ENCODE results near the gene HDDC3.

Gene HDDC3

DNA sequence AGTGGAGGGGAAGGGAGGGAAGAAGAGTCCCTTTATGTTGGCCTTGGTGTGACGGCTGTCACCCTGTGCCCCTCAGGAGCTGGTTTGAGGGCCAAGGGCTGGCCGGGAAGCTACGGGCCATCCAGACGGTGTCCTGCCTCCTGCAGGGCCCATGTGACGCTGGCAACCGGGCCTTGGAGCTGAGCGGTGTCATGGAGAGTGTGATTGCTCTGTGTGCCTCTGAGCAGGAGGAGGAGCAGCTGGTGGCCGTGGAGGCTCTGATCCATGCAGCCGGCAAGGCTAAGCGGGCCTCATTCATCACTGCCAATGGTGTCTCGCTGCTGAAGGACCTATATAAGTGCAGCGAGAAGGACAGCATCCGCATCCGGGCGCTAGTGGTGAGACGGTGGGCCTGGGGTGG is 14.2 kb upstream of the HDDC3 start:
- peaks cover 3 to 12% of the 10 kb centered on the region in 2 donors for H3K4me1 ChIP-seq (ENCODE audit: control insufficient read depth in 2 of 2, insufficient read depth in 2 of 2, low read length in 2 of 2)
- H3K36me3 ChIP-seq (ENCODE audit: control insufficient read depth in 2 of 2, insufficient read depth in 2 of 2, low read length in 2 of 2): peaks cover 54 to 75% of the 10 kb centered on the region in 2 donors
- H3K9me3 ChIP-seq (ENCODE audit: control insufficient read depth in 2 of 2, low read length in 2 of 2): no peaks in the 10 kb centered on the region
- no peak overlapping the region for H3K4me3 ChIP-seq (ENCODE audit: low read length in 2 of 2)
- no peaks in the 10 kb centered on the region for H3K27me3 ChIP-seq (ENCODE audit: control insufficient read depth in 2 of 2, insufficient read depth in 2 of 2, low read length in 2 of 2)
- H3K9ac ChIP-seq (ENCODE audit: low read depth in 1 of 2, low read length in 2 of 2): no peak overlapping the region
- H3K27ac ChIP-seq (ENCODE audit: low read depth in 2 of 2, low read length in 2 of 2): no peak overlapping the region

- no peak overlapping the region for H3K27ac ChIP-seq (ENCODE audit: low read depth in 2 of 2, low read length in 2 of 2)
- peaks cover 3 to 11% of the 10 kb centered on the region in 2 donors for H3K4me1 ChIP-seq (ENCODE audit: control insufficient read depth in 2 of 2, insufficient read depth in 2 of 2, low read length in 2 of 2)
- H3K9me3 ChIP-seq (ENCODE audit: control insufficient read depth in 2 of 2, low read length in 2 of 2): no peaks in the 10 kb centered on the region
- H3K27me3 ChIP-seq (ENCODE audit: control insufficient read depth in 2 of 2, insufficient read depth in 2 of 2, low read length in 2 of 2): no peaks in the 10 kb centered on the region
- no peak overlapping the region for H3K4me3 ChIP-seq (ENCODE audit: low read length in 2 of 2)
- H3K9ac ChIP-seq (ENCODE audit: low read depth in 1 of 2, low read length in 2 of 2): no peak overlapping the region
- peaks cover 60 to 73% of the 10 kb centered on the region in 2 donors for H3K36me3 ChIP-seq (ENCODE audit: control insufficient read depth in 2 of 2, insufficient read depth in 2 of 2, low read length in 2 of 2)
Measured at GRCh38 chr15:90945091-90945490, 12.7 kb upstream of the HDDC3 start.

- H3K27ac ChIP-seq (ENCODE audit: low read depth in 2 of 2, low read length in 2 of 2): no peak overlapping the region
- no peak overlapping the region for H3K4me3 ChIP-seq (ENCODE audit: low read length in 2 of 2)
- H3K4me1 ChIP-seq (ENCODE audit: control insufficient read depth in 2 of 2, insufficient read depth in 2 of 2, low read length in 2 of 2): no peaks in the 10 kb centered on the region
- H3K9ac ChIP-seq (ENCODE audit: low read depth in 1 of 2, low read length in 2 of 2): no peak overlapping the region
- peaks cover 62 to 68% of the 10 kb centered on the region in 2 donors for H3K36me3 ChIP-seq (ENCODE audit: control insufficient read depth in 2 of 2, insufficient read depth in 2 of 2, low read length in 2 of 2)
- no peaks in the 10 kb centered on the region for H3K27me3 ChIP-seq (ENCODE audit: control insufficient read depth in 2 of 2, insufficient read depth in 2 of 2, low read length in 2 of 2)
- H3K9me3 ChIP-seq (ENCODE audit: control insufficient read depth in 2 of 2, low read length in 2 of 2): no peaks in the 10 kb centered on the region
Measured at GRCh38 chr15:90942354-90943120, 10.2 kb upstream of the HDDC3 start.

DNA sequence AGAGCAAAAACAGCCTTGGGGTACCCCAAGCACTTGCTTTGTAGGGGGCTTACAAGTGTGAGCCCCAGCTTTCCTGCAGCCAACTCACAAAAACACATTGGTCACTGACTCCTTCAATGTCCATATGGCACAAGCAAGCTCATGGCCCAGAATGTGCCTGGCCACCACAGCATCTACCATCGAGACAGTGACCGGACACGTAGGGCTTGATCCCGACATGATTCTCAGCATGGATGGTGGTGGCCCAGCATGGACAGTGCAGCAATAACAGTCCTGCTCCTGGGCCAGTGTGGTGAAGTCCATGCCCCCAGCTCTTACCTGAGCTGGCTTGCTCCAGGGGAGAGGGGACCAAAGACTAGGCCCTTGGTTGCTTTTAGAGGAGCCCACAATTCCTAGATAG is 8.7 kb upstream of the HDDC3 start:
- no peak overlapping the region for H3K27ac ChIP-seq (ENCODE audit: low read depth in 2 of 2, low read length in 2 of 2)
- H3K9ac ChIP-seq (ENCODE audit: low read depth in 1 of 2, low read length in 2 of 2): no peak overlapping the region
- H3K36me3 ChIP-seq (ENCODE audit: control insufficient read depth in 2 of 2, insufficient read depth in 2 of 2, low read length in 2 of 2): peaks cover 50 to 57% of the 10 kb centered on the region in 2 donors
- H3K4me3 ChIP-seq (ENCODE audit: low read length in 2 of 2): no peak overlapping the region
- peaks cover 4% of the 10 kb centered on the region in 2 donors for H3K4me1 ChIP-seq (ENCODE audit: control insufficient read depth in 2 of 2, insufficient read depth in 2 of 2, low read length in 2 of 2)
- no peaks in the 10 kb centered on the region for H3K27me3 ChIP-seq (ENCODE audit: control insufficient read depth in 2 of 2, insufficient read depth in 2 of 2, low read length in 2 of 2)
- H3K9me3 ChIP-seq (ENCODE audit: control insufficient read depth in 2 of 2, low read length in 2 of 2): no peaks in the 10 kb centered on the region

DNA sequence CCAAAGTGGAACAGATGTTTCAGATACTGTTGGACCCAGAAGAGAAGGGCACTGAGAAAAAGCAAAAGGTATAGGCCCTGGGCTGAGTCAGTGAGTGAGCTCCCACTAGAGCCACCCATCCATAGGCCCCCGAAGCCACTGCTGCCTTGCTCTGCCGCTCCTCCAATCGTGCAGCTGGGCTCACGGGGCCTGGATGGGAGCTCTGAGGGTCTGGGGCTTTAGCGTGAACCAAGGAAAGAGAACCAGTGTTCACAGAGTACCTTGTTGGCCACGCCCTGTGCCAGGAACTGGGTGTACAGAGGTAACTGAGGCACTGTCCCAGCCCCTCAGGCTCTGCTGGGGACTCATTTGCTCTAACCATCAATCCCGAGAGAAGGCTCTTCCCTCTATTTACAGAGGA is 7.4 kb upstream of the HDDC3 start:
- no peaks in the 10 kb centered on the region for H3K9me3 ChIP-seq (ENCODE audit: control insufficient read depth in 2 of 2, low read length in 2 of 2)
- H3K27me3 ChIP-seq (ENCODE audit: control insufficient read depth in 2 of 2, insufficient read depth in 2 of 2, low read length in 2 of 2): no peaks in the 10 kb centered on the region
- peaks cover 8 to 11% of the 10 kb centered on the region in 2 donors for H3K4me1 ChIP-seq (ENCODE audit: control insufficient read depth in 2 of 2, insufficient read depth in 2 of 2, low read length in 2 of 2)
- no peak overlapping the region for H3K4me3 ChIP-seq (ENCODE audit: low read length in 2 of 2)
- H3K9ac ChIP-seq (ENCODE audit: low read depth in 1 of 2, low read length in 2 of 2): no peak overlapping the region
- H3K27ac ChIP-seq (ENCODE audit: low read depth in 2 of 2, low read length in 2 of 2): no peak overlapping the region
- H3K36me3 ChIP-seq (ENCODE audit: control insufficient read depth in 2 of 2, insufficient read depth in 2 of 2, low read length in 2 of 2): peaks cover 45 to 53% of the 10 kb centered on the region in 2 donors

- H3K27me3 ChIP-seq (ENCODE audit: control insufficient read depth in 2 of 2, insufficient read depth in 2 of 2, low read length in 2 of 2): no peaks in the 10 kb centered on the region
- no peak overlapping the region for H3K27ac ChIP-seq (ENCODE audit: low read depth in 2 of 2, low read length in 2 of 2)
- H3K9me3 ChIP-seq (ENCODE audit: control insufficient read depth in 2 of 2, low read length in 2 of 2): no peaks in the 10 kb centered on the region
- H3K4me3 ChIP-seq (ENCODE audit: low read length in 2 of 2): no peak overlapping the region
- H3K4me1 ChIP-seq (ENCODE audit: control insufficient read depth in 2 of 2, insufficient read depth in 2 of 2, low read length in 2 of 2): peaks cover 17 to 21% of the 10 kb centered on the region in 2 donors
- peaks cover 36 to 42% of the 10 kb centered on the region in 2 donors for H3K36me3 ChIP-seq (ENCODE audit: control insufficient read depth in 2 of 2, insufficient read depth in 2 of 2, low read length in 2 of 2)
- no peak overlapping the region for H3K9ac ChIP-seq (ENCODE audit: low read depth in 1 of 2, low read length in 2 of 2)
Measured at GRCh38 chr15:90938261-90938660, 5.9 kb upstream of the HDDC3 start.

DNA sequence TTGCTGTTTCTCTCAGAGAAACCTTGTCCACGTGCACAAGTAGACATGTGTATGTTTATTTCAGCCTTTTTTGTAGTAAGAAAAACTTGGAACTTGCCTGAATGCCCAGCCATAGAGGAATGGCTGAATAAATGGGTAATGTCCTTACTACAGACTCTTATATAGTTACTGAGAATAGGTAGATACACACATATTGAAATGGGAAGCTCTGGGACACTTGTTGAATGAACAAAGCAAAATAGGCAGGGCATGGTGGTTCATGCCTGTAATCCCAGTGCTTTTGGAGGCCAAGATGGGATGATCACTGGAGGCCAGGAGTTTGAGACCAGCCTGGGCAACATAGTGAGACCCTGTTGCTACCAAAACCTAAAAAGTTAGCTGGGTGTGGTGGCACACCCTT is 4.5 kb upstream of the HDDC3 start:
- Histone ChIP-seq H3K27ac (ENCODE audit: low read depth in 2 of 2, low read length in 2 of 2) (no peak overlapping the region), H3K9ac (ENCODE audit: low read depth in 1 of 2, low read length in 2 of 2) (no peak overlapping the region), H3K4me1 (ENCODE audit: control insufficient read depth in 2 of 2, insufficient read depth in 2 of 2, low read length in 2 of 2) (peaks cover 24 to 25% of the 10 kb centered on the region in 2 donors), H3K9me3 (ENCODE audit: control insufficient read depth in 2 of 2, low read length in 2 of 2) (no peaks in the 10 kb centered on the region), H3K4me3 (ENCODE audit: low read length in 2 of 2) (no peak overlapping the region), H3K36me3 (ENCODE audit: control insufficient read depth in 2 of 2, insufficient read depth in 2 of 2, low read length in 2 of 2) (peaks cover 24 to 28% of the 10 kb centered on the region in 2 donors), H3K27me3 (ENCODE audit: control insufficient read depth in 2 of 2, insufficient read depth in 2 of 2, low read length in 2 of 2) (no peaks in the 10 kb centered on the region)

DNA sequence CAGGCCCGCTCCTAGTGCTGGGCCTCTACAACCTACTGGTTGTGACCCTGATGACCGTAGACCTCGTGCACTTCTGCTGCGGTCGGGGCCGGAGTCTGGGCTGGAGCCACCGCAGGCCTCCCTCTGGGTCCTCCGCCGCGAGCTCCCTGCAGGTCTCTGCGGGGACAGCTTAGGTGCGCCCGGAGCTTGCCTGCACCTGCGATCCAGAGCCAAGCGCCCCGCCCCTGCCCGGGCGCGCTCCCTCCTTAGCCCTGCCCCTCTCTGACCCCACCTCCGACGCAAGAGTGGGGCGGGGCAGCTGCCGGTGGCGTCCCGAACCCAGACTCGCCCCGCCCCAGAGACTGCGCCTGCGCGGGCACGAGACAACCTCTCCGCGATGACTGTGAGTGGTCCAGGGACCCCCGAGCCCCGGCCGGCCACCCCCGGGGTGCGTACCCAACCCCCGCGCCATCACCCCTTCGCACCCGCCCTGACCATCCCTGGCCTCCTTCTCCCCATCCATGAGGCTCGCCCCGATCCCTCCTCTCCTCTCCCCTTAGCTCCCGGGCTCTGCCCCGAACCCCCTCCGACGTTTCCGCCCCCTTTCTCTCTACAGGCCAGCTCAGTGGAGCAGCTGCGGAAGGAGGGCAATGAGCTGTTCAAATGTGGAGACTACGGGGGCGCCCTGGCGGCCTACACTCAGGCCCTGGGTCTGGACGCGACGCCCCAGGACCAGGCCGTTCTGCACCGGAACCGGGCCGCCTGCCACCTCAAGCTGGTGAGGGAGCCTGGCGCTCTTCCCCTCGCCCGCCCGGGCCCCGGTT is 2.8 kb upstream of the HDDC3 start, which contains the start of gene UNC45A:
TSS of gene UNC45A (plus strand) at position 337 of the 803 bp plus-strand sequence. CDS start at position 377, 40 bp downstream.
- Histone ChIP-seq H3K27me3 (ENCODE audit: control insufficient read depth in 2 of 2, insufficient read depth in 2 of 2, low read length in 2 of 2) (no peaks in the 10 kb centered on the region), H3K9me3 (ENCODE audit: control insufficient read depth in 2 of 2, low read length in 2 of 2) (no peaks in the 10 kb centered on the region), H3K9ac (ENCODE audit: low read depth in 1 of 2, low read length in 2 of 2) (peak within 1 kb of the TSS; percentile 78 to 84), H3K36me3 (ENCODE audit: control insufficient read depth in 2 of 2, insufficient read depth in 2 of 2, low read length in 2 of 2) (peaks cover 12 to 16% of the 10 kb centered on the region in 2 donors), H3K4me1 (ENCODE audit: control insufficient read depth in 2 of 2, insufficient read depth in 2 of 2, low read length in 2 of 2) (peaks cover 38 to 39% of the 10 kb centered on the region in 2 donors), H3K27ac (ENCODE audit: low read depth in 2 of 2, low read length in 2 of 2) (peak within 1 kb of the TSS; percentile 76 to 85), H3K4me3 (ENCODE audit: low read length in 2 of 2) (peak within 1 kb of the TSS; percentile 76 to 83)

GRCh38 chr15:90934256-90934948 is 2.1 kb upstream of the HDDC3 start:
- Histone ChIP-seq H3K9ac (ENCODE audit: low read depth in 1 of 2, low read length in 2 of 2) (peak overlapping the region; percentile 78 to 84), H3K4me1 (ENCODE audit: control insufficient read depth in 2 of 2, insufficient read depth in 2 of 2, low read length in 2 of 2) (peaks cover 38 to 39% of the 10 kb centered on the region in 2 donors), H3K27ac (ENCODE audit: low read depth in 2 of 2, low read length in 2 of 2) (peak overlapping the region; percentile 76 to 85)

More at GRCh38 chr15:90934256-90934948, 2.1 kb upstream of the HDDC3 start:
- peaks cover 5 to 9% of the 10 kb centered on the region in 2 donors for H3K36me3 ChIP-seq (ENCODE audit: control insufficient read depth in 2 of 2, insufficient read depth in 2 of 2, low read length in 2 of 2)
- peak overlapping the region; percentile 76 to 83 for H3K4me3 ChIP-seq (ENCODE audit: low read length in 2 of 2)
- no peaks in the 10 kb centered on the region for H3K9me3 ChIP-seq (ENCODE audit: control insufficient read depth in 2 of 2, low read length in 2 of 2)
- H3K27me3 ChIP-seq (ENCODE audit: control insufficient read depth in 2 of 2, insufficient read depth in 2 of 2, low read length in 2 of 2): no peaks in the 10 kb centered on the region
